Medulla oblongata (tissue), 1 donor: Measurements from ENCODE around the gene RAB4B.
"Not testable (repeated sequence)": the region's sequence is repeated elsewhere in the genome, so short reads cannot be mapped to it uniquely, and the experiment has no call there.

ENCODE experiments used
- DNase-seq: peaks from one replicate; pipeline ENCODE4 v3.0.0-alpha.2; 2015; ENCODE audit errors: extremely low spot score

Gene RAB4B

DNA sequence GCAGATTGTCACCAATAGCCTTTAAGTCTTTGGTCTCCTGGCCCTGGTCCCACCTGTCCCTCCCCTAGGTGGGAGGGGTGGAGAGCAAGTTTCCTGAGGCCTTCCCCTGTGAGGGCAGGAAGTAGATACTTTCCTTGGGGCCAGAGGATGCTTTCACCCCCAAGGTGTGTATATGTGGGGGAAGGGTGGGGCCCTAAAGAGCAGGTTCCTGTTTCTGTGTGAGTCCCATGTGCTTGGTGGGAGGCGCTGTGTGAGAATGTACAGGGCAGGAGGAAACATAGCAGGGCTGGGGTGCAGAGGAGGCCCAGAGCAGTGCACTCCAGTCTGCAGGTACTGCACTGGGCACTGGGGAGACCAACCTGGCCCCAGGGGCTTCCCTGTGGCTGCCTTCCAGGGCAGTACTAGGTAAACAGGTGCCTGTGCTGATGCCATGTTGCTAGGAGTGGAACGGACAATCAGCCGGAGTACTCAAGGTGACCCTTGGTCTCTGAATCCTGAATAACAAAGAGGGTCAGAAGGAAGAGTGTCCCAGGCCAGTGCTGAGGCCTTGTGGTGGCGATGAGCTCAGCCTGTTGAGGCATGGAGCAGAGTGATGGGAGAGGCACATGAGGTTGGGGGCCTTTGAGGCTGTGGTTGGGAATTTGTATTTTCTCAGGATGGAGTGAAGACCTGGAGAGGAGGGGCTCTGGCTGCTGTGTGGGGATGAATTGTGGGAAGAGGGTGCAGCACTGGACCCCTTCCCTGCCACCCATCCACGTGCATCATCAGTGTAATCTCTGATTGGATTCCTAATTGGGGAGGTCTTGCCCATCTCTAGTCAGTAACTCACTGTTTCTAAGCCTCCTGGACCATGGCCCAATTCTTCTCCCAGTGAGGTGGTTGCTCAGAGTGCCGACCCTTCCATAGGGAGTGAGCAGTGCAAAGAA, 26.1 kb downstream of the RAB4B start:
- no peak for DNase-seq

DNA sequence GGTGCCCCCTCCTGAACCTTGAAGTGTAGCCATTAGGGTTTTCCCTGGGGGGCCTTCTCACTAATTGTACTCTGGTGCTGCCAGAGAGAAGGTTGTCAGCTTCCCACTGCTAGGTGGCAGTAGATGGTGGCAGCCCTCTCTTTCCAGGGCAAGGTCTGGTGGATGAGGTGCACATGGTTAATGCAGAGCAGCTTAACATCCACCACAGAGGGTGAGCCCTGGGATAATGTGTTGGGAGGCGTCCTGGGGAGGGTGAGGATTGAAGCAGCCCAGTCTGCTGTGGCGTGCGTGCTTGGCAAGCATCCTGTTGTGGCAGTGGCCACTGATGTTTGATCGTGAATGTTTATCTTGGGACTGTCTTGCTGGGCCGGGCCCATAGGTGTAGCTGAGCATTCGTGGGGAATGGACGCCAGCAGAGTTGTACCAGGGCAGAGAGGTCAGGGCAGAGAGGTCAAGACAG, 26.8 kb downstream of the RAB4B start:
- no peak for DNase-seq

DNA sequence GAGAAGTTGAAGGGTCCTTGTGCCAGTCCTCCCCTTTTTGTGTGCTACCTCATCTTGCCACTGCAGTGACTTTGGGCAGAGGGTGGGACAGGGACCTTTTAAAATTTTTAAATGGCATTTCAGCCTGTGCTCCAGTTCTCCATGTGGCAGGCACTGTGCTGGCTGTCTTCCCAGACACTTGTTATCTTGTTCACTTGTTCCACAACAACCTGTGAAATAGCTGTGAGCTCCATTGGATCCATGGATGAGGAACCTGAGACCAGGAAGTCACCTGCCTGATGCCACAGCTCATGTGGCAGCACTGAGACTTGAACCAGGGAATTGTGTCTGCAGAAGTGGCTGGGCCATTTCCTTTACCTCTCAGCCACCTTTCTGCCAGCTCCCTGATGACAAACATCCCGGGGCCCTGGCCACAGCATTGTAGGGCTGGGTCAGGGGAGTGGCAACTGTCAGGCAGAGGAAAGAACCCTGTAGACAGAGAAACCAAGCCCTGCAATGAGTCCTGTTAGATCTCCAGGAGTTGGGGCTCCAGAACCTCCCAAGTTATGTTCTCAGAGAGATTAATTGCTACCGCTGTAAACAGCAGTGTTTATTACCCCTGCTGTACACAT, 27.3 kb downstream of the RAB4B start:
- no peak for DNase-seq

DNA sequence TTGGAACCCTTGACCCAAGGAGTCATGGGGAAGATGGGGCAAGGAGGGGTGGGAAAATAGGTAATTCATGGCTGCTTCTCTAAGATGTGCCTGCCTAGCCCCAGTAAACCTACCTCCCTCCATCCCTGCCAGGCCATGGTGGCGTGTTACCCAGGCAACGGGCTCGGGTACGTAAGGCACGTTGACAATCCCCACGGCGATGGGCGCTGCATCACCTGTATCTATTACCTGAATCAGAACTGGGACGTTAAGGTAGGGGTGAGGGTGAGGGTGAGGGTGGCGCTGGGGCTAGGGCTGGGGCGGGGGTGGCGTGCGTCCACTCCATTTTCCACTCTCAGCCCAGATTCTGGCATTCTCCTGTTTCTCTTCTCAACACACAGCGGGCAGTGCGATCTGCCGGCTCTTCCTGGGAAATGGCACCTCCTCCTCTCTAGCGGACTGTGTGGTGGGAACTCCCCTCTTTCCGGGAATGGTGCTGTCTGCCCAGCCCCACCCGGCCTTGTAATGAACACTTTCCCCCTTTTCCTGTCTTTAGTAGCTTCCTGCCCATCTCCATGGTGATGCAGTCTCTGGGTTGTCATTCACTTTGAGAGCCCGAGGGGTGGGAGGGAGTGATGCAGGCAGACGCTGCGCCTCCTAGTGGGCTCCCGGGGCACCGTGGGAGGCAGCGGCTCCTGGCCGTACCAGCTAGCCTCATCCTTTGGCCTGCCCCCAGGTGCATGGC, 28.5 kb downstream of the RAB4B start:
- DNase-seq, result peak; percentile 95

DNA sequence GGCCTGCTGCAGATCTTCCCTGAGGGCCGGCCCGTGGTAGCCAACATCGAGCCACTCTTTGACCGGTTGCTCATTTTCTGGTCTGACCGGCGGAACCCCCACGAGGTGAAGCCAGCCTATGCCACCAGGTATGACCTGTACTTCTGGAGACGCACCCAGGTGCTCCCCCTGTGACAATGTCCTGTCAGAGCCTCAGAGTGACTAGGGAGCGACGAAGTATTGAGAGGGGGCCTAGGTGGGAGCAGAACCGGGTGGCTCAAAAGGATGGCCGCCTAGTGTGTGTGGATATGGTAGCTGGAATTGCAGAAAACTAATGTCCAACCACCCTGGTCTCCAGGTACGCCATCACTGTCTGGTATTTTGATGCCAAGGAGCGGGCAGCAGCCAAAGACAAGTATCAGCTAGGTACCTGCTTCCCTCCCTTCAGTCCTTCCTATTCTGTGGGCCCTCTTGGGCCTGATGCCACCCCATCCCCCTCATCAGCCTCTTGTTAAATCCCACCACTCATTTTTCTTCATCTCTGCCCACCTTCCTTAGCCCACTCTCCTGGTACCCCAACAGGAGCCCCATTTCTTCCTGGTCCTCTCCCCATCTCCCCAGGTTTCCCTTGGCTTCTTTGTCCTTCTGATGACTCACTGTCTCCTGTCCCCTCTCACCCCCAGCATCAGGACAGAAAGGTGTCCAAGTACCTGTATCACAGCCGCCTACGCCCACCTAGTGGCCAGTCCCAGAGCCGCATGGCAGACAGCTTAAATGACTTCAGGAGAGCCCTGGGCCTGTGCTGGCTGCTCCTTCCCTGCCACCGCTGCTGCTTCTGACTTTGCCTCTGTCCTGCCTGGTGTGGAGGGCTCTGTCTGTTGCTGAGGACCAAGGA, 29.3 kb downstream of the RAB4B start:
- DNase-seq, result no peak

DNA sequence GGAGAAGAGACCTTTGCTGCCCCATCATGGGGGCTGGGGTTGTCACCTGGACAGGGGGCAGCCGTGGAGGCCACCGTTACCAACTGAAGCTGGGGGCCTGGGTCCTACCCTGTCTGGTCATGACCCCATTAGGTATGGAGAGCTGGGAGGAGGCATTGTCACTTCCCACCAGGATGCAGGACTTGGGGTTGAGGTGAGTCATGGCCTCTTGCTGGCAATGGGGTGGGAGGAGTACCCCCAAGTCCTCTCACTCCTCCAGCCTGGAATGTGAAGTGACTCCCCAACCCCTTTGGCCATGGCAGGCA, 29.9 kb downstream of the RAB4B start:
- DNase-seq, result no peak

DNA sequence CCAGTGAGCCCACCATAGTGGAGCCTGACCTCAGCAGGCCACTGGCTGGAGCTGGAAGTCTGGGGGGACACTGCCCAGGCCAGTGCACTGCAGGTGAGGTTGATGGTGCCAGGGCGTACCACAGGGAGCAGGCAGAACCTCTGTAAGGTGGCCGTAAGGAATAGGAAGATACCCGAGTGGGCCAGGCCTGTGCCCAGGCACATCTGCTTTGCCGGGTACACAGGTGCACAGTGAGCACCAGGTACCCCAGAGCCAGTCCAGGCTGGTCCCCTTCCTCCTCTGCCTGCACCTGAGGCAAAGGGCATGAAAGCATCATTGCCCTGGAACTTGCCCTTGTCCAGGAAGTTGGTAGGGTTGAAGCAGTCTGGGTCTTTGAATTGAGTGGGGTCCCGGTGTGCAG, 30.4 kb downstream of the RAB4B start:
- no peak for DNase-seq

DNA sequence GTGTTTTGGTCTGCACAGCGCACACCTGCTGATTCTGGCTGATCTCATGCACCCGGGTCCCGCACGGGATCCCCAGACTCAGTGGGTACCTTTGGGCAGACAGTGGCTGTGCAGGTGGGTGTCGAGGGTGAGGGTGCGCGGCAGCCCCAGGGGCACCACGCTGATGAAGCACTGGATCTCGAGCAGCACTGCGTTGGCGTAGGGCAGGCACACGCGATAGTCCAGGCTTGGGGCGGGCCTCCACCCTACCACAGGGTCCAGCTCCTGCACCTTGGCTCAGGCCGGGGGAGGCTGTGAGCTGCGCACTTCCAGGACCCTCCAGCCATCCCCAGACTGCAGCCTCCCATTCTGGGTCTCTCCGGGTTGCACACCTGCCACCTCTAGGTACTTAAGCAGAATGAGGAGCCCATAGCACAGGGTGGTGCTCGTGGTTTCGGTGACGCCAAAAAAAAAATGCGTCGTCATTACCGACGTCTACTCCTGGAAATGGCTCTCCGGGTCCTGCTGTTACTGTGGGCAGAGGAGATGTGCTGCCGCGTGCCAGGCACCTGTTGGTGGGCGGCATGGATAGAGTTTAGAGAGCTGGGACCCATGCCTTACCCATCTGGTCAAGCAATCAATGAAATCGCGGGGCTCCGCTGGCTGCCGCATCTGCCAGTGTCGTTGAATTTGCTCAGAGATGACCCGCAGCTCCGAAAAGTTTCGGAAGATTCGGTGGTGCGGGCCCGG, 31.5 kb downstream of the RAB4B start:
- no peak for DNase-seq

DNA sequence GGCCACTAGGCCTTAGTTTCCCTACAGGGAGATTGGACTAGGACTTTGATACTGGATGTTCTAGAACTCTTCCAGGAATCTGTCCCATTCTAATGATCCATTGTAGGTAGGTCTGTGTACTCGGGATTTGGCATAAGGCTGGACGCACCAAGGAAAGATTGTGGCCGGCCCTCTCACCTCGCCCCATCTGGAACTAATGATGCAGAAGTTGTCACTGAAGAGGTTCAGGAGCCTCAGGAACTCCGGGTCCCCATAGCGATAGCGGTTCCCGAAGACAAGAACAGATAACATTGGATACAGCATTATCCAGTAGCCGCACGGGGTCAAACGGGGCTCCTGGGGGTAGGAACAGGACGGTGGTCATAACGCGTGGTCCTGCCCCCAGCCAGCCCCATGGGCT, 32.1 kb downstream of the RAB4B start:
- no peak for DNase-seq

DNA sequence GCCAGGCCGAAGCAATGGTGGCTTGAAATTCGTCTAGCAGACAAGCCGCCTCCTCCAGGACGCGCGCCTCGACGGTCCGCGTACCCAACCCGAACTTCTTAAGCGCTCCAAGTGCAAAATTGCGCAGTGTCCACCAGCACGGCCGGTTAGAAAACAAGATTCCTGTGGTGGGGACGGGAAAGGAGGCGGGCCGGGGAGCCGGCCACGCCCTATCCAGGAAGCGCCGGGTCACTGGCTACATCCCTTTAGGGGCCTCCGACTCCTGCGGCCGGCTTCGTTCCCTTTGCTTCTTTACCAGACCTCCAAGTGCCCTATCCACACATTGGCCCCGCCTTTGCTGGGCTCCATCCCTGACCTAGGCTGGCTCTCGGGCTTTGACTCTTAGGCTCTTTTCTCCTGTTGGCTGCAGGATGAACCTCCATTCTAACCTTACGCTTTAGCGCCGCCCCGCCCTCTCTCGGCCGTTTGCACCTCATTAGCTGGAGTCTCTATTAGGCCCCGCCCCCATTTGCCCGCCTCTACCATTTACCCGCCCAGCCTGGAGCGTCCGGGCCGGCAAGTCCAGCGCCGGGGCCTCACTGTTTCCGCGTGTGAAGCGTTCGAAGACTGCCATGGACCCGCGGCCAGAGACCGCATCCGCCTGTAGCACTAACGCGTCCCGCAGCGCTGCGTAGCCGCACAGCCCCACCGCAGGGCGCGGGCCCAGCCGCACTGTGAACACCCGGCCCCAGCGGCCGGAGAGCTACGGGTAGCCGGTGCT, 32.8 kb downstream of the RAB4B start:
- peak; percentile 65 for DNase-seq

DNA sequence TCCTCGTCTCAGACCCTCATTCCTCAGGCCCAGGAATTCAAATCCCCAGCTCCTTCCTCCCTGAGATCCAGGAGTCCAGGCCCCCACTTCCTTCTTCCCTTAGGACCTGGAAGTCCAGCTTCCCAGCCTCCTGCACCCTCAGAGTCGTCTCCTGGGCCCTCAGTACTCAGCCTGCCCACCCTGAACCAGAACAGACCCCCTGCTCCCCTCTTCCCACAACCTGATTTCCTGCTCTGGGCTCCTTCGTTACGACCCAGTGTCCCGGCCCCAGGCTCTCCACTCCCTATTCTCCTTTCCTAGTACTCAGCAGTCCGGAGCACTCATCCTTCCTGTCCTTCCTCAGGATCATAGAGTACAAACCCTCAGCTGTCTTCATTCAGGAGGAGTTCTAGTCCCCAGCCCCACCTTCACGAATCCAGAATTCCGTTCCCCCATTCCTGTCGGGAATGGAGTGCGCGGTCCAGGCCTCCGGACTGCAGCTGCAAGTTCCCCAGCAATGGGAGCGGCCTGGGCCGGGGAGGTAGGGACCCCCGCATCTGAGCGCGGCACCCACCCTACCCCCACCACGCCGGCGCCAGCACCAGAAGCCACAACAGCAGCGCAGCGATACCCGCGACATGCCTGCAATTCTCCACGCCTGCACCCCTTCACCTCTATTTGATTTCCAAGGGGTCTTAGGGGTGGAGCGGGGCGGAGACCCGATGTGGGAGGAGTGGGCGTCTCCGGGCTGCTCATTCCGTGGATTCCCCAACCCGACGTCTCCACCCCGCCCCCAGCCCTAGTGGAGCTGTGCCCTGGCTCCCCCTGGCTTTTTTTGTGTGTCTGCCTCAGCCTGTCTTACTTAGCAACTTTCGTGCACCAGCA, 33.7 kb downstream of the RAB4B start:
- DNase-seq, result no peak

DNA sequence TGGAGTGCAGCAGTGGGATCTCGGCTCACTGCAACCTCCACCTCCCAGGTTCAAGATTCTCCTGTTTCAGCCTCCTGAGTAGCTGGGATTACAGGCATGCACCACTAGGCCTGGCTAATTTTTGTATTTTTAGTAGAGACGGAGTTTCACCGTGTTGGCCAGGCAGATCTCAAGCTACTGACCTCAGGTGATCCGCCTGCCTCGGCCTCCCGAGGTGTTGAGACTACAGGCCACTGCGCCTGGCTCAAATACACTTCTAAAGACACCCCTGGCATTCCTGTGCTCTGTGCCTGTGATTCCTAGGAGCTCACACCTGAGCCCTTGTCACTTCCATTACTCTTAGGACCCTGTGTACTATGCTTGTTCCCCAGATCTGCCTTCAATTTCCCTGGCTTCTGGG, 34.5 kb downstream of the RAB4B start:
- DNase-seq, result not testable (repeated sequence)

DNA sequence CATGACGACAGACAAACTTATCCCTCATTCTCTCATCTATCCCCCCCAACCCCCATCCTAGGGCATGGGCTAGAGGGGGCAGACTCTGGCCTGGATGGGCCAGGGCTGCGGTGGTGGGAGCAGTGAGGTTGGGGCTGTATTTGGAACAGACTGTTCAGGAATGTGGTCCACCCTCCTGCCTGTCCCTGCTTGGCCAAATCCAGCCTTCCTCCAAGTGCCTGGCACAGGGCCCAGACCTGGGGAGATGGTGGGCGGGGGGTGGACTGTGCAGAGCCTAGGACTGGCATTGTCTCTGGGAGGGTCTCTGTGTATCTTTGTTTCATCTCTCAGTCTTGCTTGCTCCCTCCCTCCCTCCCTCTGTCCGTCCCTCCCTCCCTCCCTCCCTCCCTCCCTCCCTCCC, 35.1 kb downstream of the RAB4B start:
- DNase-seq, result no peak

DNA sequence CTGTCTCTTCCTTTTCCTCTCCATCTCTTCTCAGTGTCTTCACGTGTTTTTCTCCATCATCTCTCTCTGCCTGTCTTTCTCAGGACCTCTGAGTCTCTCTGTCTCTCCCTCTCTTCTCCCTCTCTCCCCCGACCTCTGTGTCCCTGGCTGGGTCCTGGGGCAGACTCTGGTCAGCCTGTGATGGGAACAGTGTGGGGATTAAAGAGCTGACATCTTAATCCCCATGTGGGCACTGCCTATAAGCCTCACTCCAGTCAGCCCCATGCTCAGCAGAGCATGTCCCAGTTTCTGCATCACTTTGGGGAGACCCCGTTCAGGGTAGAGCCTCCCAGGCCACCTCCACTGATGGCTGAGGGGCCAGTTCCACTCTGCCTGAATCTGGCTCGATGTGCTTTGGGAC, 37.2 kb downstream of the RAB4B start:
- no peak for DNase-seq

DNA sequence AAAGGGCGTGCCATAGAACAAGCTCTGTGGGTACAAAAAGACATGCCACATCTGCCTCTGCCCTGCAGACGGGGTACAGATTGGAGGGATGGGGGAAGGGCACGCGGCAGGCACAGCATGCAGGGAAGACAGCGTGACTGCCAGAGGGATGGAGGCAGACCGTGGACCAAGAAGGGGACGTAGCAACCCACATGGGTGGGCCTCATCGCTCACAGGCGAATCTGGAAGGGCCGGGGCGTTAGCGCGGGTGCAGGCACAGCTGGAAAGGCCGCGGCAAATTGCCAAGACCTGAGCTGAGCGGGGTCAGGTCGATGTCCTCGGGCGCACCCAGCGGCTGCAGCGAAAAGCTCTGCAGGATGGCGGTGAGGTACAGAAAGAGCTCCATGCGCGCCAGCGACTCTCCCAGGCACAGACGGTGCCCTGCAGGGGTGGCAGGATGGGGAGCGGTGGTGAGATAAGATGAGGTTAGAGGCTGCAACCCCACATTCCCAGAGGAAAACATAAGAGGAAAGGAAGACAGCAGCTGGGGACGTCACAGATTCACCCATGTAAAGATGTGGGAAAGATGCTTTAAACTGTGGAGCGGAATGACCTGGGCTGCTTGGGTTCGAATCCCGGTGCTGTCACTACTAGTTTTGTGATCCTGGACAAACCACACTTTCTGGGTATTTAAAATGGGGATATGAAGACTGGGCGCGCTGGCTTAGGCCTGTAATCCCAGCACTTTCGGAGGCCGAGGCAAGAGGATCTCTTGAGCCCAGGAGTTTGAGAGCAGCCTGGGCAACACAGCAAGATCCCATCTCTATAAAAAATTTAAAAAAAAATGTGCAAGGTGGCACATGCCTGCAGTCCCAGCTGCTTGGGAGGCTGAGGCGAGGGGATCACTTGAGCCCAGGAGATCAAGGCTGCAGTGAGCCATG, 40.7 kb downstream of the RAB4B start:
- DNase-seq, result peak; percentile 50

DNA sequence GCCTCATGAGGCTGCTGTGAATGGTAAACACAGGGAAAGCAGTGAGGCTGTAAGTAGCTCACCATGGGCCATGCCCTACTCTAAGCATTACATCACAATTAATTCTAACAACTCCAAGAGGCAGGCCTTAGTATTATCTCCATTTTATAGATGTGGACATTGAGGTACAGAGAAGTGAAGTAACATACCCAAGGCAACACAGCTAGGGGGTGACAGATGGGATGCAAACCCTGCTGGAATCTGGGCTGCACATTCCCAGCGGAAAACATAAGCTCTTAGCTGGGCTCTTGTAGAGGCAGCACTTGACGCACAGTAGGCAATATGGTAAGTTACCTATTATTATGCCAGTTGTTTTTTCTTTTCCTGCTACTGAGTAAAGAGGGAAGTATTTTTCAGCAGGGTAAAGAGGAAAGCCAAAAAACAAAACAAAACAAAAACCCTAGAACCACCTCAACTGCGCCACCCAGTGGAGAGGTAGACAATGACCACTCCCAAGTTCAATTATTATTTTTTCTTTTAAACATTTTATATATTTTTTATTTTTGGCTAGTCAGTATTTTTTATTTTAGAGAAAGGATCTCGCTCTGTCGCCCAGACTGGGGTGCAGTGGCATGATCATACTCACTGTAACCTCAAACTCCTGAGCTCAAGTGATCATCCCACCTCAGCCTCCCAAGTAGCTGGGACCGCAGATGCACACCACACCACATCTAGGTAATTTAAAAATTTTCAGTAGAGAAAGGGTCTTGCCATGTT, 41.6 kb downstream of the RAB4B start:
- peak; percentile 67 for DNase-seq

DNA sequence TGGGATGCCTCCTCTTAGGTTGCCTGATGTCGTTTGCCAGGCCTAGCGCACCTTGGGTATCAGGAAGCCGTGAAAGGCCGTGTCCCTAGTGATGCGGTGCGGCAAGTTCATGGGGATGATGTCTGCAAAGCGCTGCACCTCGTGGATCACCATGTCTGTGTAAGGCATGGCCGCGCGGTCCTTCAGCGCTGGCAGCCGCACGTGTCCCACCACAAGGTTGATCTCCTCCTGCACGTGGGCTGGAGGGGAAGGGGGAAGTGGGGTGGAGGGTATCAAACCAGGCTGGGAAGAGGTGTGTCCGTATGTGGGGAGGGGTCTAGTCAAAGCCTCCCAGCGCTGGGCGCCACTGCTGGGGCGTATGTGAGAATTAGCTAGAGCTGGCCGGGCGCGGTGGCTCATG, 44.1 kb downstream of the RAB4B start:
- no peak for DNase-seq
